Kidney glomerular epithelial cell (primary cell): ENCODE data around the gene LRP1B.

Source experiments
- DNase-seq: peaks from one replicate; lab custom pipeline; 2025; lab: John Stamatoyannopoulos, UW

The LRP1B gene

DNA sequence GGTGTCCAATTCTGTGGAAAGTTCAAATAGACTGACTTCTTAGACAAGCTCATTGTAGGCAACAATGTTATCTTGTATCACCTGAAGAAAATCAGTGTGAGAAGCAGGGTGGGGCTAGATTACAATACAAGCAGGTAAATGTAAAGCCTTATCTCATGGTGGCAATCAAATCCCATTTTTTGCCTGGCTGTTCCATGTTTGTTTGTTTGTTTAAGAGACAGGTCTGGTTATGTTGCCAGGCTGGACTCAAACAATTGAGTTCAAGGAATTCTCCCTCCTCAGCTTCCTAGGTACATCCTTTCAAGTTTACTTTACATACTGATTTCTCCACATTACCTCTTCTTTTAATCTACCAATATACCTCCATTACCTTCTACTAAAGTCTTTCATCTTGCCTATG, 464.6 kb downstream of the LRP1B start:
- DNase-seq: no peak

- DNase-seq: no peak
Observed at GRCh38 chr2:141660232-141660631, 470.6 kb downstream of the LRP1B start.

DNA sequence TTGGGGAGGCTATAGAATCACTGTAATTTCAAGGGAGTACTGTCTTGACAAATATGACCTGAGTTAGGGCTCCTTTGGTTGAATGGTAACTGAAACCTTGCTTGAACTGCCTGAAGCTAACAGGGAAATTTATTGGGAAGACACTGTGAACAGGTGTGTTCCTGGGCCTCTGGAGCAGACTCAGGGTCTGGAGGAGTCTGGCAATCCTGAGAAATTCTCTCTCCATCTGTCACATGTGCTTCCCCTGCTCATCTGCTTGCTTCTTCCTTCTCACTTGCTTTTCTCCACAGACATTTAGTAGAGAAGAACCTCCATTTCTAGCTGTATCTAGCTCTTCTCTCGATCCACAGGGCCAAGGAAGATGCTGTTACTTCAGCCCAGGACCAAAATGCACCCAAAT, 476.5 kb downstream of the LRP1B start:
- DNase-seq: no peak

GRCh38 chr2:141653184-141653583, 477.6 kb downstream of the LRP1B start:
- no peak for DNase-seq

- no peak for DNase-seq
Observed at GRCh38 chr2:141652308-141652707, 478.5 kb downstream of the LRP1B start.

GRCh38 chr2:141647353-141647752, 483.5 kb downstream of the LRP1B start:
- DNase-seq: no peak

GRCh38 chr2:141641462-141641861, 489.4 kb downstream of the LRP1B start:
- no peak for DNase-seq

GRCh38 chr2:141639809-141640208, 491.0 kb downstream of the LRP1B start:
- DNase-seq: no peak

DNA sequence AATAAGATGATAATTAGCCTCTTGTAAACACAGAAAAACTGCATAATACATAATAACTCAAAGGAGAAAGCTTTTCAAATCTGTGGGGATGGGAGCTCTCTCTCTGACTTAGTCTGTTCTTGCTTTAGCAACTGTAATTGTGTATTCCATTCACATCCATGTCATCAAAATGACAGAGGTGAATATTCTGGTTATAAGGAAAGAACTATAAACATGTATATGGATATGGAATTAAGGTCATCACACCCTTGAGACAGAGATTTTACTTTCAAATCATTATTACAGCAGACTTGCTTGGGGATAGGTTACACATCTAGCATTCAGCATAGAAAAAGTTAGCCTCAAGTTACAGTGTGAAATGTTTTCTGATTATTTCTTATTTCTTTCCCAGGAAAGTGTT, 497.7 kb downstream of the LRP1B start:
- no peak for DNase-seq

DNA sequence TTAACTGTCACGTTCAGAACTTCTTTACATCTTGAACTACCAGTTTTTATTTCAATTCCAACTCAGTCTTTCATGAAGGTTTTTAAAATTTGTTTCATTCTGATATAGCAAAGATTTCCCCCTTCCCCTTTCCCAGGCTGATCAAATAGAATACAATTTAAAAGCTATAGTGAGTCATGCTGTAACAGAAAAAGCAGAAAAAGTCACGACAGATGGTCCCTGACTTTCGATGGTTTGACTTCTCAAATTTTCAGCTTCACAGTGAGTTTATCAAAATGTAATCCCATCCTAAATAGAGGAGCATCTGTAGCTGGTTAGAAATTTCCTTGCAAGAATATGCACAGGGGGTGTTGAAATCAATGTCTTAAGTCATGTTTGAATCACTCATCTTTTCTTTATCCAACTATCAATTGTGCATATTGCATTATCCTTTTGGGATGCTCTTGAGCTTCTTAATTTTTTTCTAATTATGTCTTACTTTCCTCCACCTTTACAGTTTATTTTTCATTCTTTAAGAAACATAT, 500.3 kb downstream of the LRP1B start:
- DNase-seq: no peak

DNA sequence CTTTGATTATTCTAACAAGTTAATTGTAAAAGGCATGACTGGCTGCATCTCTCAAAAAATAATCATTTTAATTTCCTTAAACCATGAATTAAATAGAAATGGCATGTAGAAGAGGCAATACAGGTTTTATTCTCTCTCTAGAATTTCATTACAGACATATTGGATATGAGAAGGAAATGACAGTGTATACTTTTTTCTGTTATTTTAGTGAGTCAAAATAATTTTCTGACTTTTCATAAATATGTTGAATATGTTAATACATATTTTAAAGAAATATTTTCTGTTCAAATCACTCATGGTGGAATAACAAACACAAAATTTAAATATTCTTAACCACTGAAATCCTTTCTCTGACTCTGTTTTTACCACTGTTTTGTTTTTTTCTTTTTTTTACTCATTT, 510.4 kb downstream of the LRP1B start:
- DNase-seq: no peak

DNA sequence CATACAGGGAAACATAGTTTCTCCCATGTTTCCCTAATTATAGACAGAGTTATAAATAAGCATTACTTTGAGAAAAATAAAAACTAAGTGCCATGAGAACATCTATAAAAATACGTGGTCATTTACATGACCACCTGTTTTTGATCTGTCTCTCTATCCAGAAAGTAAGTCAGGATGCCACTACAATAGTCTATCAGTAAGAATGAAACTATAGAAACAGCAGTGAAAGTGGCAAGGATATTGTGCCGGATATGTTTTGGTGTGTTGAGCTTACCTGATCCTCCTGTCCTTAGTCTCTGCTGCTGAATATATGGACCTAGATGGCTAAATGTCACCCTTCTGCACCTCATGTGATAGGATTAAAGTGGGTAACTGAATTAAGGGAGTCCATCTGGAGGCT, 512.4 kb downstream of the LRP1B start:
- no peak for DNase-seq

- no peak for DNase-seq
Observed at GRCh38 chr2:141611981-141612380, 518.8 kb downstream of the LRP1B start.

GRCh38 chr2:141611176-141611571, 519.6 kb downstream of the LRP1B start:
- no peak for DNase-seq

- no peak for DNase-seq
Observed at GRCh38 chr2:141610564-141611175, 520.1 kb downstream of the LRP1B start.

DNA sequence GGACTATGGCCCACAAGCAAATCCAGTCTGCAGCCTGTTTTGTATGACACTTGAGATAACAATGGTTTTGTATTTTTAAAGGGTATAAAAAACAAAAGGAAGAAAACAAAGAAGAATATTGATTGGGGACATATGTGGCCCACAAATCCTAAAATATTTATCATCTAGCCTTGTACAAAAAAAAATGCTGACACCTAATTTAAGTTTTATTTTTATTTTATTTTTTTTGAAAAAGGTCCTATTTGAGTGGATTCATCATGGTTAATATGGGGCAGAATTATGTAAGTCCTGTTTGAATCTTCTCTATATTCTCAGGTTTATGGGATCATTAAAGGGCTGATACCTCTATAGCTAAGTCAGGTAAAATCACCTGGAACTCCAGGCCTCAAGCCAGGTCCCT, 525.7 kb downstream of the LRP1B start:
- no peak for DNase-seq

DNA sequence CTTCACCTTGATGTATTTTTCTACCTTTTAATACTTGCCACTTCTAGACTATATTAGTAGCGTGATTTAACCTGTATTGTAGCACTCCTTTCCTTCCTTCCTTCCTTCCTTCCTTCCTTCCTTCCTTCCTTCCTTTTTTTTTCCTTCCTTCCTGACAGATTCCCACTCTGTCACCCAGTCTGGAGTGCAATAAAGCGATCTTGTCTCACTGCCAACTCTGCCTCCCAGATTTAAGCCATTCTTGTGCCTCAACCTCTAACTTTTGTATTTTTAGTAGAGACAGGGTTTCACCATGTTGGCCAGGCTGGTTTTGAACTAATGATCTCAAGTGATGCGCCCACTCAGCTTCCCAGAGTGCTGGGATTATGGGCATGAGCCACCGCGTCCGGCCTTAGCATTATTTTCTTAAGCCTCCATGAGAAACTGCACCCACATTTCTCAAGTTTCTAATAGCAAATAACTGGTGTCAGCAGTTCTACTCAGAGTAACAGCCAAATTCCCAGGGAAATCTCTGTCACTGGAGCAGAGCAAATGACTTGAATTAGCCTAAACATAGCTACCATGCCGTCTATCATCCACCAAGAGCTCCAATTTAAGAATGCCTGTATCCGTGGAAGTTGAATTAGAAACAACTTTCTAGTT, 529.2 kb downstream of the LRP1B start:
- no peak for DNase-seq

- no peak for DNase-seq
Observed at GRCh38 chr2:141599721-141600120, 531.1 kb downstream of the LRP1B start.

- no peak for DNase-seq
Observed at GRCh38 chr2:141598982-141599381, 531.8 kb downstream of the LRP1B start.

- no peak for DNase-seq
Observed at GRCh38 chr2:141595316-141595920, 535.4 kb downstream of the LRP1B start.

DNA sequence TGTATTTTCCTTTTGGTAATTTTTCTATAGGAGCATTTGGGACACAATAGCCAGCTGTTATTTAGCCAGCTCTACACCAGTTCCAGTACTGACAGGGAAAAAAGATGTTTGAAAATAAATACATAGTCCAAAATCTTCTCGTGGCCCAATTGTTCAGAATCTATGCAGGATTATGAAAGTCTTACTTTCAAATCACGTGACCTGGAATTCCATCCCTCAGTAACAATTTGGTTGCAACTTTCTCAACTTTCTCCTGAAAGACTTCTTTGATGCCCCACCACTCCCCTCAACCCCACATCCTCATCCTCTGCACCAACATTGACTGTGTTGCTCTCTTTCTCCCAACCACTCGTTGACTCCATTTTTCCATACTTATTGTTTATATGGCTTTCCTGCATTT, 539.0 kb downstream of the LRP1B start:
- DNase-seq: no peak

DNA sequence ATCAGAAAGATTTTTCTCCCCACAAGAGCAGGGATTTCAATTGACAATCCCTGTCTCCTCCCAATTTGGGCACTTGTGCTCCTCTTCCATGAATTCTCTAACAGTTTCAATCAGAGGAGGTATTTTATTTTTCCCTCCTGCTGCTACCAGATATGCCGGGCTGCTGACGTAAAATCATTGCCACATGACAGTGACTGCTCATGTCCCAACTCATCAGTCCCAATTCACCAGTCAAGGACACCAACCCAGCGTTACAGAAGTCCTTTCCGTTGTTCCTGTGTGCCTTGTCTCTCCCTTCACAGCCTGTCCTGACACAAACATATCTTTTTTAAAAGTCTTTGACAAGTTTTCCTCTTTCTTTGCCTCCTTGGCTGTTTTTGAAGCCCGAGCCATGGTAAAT, 540.2 kb downstream of the LRP1B start:
- DNase-seq: no peak

DNA sequence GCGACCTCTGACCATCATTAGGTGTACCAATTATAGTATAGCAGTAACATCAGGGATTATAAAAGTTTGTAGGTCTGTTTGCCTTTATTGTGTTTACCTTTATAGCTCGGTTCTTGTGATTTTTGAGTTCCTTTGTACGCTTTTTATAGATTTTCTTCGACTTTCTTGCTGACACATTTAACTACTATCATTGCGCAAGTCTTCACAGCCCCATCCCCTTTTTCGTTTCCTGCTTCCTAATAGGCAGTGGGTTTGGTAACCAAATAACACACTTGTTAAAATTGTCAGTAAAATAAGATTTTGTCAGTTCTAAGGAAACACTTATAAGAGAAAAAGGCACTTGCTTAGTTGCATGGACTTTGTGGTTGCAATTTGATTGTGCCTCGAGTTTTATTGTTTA, 541.5 kb downstream of the LRP1B start:
- no peak for DNase-seq

GRCh38 chr2:141586985-141587384, 543.8 kb downstream of the LRP1B start:
- no peak for DNase-seq
